Measurements from ENCODE around the gene DLGAP1.
"Not testable (repeated sequence)": the region's sequence is repeated elsewhere in the genome, so short reads cannot be mapped to it uniquely, and the experiment has no call there.

The DLGAP1 gene

GRCh38 chr18:4385876-4386275, 69.2 kb downstream of the DLGAP1 start:
- DNase-seq (ENCODE audit: low read depth): no peak

GRCh38 chr18:4384932-4385331, 70.2 kb downstream of the DLGAP1 start:
- DNase-seq (ENCODE audit: low read depth): no peak

GRCh38 chr18:4374564-4374963, 80.5 kb downstream of the DLGAP1 start:
- no peak for DNase-seq (ENCODE audit: low read depth)

GRCh38 chr18:4369705-4370104, 85.4 kb downstream of the DLGAP1 start:
- no peak for DNase-seq (ENCODE audit: low read depth)

DNA sequence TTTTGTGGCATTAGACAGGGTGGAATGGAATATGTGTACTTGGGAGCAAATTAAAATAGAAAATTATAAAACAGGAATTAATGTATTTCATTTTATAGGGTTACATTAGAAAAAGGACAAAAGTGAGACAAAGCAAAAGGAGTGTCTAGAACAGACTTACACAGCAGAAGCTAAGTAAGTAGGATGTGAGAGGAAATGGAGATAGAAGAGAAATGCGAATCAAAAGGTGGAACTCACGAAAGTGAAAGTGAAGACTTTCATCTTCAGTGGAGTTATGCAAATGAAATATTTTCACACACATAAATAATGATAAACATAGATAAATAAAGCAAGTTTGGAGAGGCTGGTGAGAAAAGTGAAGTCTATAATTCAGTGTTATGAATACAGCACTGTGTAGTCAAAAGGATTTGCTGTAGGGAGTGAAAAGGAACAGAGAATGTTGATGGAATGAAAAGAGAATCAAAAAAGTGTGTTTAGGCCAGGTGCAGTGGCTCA, 94.8 kb downstream of the DLGAP1 start:
- no peak for DNase-seq (ENCODE audit: low read depth)

DNA sequence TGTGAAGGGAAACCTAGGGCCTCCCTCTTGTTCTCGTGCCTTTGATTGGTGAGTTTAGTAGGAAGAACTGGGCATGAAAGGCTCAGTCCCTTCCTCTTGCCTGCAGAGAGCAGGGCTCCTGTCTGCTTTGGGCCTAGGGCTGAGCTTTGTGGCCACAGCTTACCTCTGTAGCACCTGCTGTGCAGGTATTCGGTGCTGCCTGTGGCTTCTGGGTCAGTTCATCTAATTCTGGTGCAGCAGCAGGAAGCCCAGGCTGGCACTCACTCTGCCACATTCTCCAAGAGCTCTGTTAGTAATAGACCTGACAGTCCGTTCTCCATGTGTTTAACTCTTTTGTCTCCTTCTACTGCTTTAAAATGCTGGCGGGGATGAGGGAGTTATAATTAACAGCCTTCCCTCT, 96.5 kb downstream of the DLGAP1 start:
- DNase-seq (ENCODE audit: low read depth): no peak

- DNase-seq (ENCODE audit: low read depth): no peak
These were observed 97.5 kb downstream of the DLGAP1 start for GRCh38 chr18:4357579-4357978.

DNA sequence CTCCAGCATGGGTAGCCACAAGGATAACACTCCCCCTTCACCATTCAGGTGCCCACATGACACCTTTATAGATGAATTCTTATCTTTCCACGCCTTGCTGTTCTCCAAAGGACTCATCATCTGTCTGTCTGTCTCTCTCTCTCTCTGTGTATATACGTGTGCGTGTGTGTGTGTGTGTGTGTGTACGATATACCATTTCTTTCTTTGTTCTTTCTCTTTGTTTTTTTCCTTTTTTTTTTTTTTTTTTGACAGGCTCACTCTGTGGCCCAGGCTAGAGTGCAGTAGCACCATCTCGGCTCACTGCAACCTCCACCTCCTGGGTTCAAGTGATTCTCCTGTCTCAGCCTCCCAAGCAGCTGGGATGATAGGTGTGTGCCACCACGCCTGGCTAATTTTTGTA, 98.2 kb downstream of the DLGAP1 start:
- no peak for DNase-seq (ENCODE audit: low read depth)

DNA sequence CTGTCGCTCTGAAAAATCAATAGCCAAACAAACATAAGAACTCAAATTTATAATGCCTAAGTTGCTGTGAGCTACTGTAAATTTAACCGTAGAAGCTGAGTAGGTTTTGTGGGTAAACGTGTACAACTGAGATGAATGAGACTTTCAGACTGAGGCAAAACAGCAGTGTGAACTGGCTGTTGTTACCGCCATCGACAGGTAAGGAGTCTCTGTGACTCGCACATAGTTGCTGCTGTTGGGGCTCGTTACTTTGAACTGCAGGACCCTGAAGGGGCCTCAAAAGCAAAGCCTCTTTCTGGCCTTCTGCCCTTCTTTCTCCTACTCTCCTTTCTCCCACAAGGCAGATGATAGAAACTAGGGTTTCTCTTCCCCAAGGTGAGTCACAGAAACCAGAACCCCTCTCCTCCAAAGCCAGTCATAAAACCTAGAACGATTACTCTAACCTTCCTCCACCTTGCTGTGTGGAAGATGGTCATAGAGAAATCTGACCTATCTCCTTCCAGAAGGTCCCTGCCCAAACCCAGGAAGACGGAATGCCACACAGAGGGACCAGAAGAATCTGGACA, 101.2 kb downstream of the DLGAP1 start:
- DNase-seq (ENCODE audit: low read depth): no peak

DNA sequence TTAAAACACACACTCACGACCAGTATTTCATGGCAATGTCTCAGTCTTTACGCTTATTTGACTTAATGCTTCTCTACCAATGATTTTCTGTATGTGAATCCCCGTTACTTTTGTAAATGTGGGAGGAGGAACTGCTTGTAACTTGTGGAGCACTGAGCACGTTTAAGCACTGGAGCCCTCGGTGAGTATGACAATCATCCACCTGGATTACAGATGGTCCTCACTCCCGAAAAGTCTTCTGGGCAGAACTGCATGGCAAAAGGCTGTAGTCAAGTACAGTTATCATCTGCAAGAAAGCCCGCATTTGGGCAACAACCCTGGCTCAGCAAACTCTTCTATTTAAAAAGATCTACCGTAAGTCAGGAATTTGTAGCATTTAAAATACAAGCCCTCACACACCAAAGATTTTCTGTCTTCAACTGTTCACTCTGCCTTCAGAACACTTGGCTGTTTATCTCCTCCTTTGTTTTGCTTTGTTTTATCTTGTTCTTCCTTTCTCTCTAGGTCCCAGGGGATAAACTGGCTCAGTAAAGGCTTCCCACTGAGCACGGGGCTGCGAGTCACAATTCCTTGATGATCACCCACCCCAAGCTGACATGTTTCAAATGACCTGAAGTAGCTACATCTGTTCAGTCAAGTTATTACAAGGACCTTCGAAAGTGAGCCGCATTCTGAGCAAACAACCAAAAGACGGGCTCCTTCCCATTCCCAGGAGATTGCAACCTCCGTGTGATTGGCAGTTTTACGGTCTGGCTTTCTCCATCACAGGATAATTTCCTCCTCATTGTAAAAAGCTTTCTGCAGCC, 102.2 kb downstream of the DLGAP1 start:
- no peak for DNase-seq (ENCODE audit: low read depth)

DNA sequence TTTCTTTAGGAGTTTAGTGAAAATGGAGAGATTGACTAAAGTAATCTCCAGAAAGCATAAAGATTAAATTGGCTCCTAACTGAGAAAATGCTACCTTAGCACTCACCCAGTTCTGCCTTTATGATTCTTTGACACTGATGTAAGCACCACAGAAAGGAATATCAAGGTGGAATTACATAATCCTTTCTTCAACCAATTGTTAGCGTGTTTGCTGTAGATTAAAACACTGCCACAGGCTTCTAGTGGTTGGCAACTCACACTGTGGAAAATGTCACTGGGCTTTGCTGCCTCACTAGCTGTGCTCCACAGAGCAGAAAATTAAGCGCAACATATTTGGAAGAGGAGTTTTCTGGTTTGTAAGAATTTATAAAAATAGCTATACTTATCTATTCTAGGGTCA, 104.1 kb downstream of the DLGAP1 start:
- DNase-seq (ENCODE audit: low read depth): no peak

DNA sequence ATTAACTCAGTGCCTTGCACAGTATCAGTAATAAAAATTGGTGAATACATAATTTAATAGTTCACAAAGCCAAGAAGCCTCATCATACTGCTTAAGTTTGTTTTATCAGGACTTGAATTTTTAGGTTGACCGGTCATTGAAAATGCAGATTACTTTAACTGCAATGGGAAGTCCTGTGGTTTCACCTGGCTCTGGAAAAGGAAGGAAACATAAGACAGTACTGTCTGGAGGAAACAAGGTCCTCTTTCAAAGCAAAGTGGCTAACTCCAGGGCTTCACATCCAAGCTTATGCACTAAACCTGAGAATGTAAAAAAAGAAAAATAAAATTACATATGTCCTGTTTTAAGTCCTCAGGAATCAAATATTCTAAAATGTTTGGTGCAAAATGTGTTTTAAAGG, 119.7 kb downstream of the DLGAP1 start:
- DNase-seq (ENCODE audit: low read depth): no peak

DNA sequence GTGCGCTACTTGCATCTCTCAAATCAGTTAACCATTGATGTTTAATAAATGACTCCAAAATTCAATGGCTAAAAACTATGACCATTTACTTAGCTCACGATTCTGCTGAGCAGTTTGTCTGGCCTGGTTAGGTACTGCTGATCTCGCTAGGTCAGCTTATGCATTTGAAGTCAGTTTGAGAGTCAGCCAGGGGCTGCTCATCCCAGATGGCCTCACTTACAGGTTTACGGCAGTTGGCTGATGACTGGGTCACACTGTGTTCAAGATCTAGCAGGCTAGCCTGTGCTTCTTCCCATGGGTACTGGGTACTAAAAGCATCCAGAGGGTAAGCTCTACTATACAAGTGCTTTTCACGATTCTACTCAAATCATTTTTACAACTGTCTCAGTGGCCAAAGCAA, 122.1 kb downstream of the DLGAP1 start:
- DNase-seq (ENCODE audit: low read depth): no peak

DNA sequence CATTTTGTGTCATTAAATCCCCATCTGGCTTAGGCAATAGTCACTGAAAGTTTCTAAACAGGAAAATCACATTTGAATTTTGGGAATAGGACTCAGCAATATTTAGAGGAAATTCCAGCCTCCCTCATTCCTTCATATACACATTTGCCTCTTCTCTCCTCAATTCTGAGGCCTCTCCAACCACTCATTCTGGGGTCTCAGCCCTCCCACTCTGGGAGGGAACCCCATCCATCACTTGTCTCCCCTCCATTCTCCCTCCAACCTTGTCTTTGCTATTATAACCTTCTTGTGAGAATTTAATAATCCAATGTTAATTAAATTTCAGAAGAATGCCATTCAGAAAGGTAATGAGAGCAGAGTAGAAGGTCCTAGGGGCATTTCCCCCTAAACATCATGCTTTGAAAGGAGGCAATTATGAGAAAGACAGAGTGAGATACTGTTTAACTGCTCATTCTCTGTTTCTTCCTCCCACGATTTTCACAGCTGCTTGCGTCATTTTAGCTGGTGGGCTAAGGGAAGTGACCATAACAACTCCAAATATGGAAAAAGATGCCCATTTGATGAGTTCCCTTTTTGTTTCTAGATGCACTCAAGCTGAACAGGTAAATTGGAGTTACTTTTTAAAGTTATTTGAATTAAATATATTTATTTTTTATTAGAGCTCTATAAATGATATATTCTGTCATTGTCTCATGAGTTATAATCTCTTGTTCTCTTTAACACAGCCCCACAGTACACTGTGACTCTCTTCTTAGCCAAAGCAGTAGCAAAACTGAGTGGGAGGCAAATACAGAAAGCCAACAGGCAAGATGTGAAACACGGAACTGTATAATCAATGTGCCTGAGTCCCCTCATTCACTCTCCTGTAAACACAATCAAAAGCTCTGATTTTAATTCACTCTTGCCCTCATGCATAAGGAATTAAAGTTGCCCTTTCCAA, 135.1 kb downstream of the DLGAP1 start:
- DNase-seq (ENCODE audit: low read depth): no peak

- no peak for DNase-seq (ENCODE audit: low read depth)
These were observed 136.8 kb downstream of the DLGAP1 start for GRCh38 chr18:4318311-4318710.

DNA sequence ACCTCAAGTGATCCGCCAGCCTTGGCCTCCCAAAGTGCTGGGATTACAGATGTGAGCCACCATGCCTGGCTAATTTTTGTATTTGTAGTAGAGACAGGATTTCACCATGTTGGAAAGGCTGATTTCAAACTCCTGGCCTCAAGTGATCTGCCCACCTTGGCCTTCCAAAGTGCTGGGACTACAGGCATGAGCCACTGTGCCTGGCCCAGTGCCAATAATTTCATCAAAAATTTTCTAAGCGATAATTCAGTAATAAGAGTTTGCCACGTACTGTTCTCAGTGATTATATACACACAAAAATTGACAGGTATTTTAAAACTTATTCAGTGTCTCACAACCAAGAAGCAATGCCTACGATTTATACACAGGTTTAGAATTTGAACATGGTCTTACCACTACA, 143.2 kb downstream of the DLGAP1 start:
- not testable (repeated sequence) for DNase-seq (ENCODE audit: low read depth)

GRCh38 chr18:4311136-4311535, 144.0 kb downstream of the DLGAP1 start:
- no peak for DNase-seq (ENCODE audit: low read depth)

DNA sequence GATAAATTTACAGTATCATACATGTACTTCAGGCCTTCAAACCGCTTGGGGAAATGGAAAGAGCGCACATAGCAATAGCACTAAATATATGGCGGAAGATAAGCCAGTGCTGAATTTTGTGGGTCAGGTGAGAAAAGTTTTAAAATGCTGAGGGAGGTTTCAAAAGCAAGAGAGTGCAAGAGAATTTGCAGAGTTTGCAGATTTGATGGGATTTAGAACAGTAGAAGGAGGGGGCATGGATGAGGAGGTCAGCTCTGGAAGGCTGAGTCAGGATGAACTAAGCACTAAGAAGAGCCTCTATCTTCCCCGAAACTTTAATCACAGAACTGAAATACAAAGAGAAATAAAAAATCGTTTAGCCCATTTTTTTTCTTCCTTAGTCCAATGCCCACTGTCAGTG, 145.9 kb downstream of the DLGAP1 start:
- DNase-seq (ENCODE audit: low read depth): no peak

DNA sequence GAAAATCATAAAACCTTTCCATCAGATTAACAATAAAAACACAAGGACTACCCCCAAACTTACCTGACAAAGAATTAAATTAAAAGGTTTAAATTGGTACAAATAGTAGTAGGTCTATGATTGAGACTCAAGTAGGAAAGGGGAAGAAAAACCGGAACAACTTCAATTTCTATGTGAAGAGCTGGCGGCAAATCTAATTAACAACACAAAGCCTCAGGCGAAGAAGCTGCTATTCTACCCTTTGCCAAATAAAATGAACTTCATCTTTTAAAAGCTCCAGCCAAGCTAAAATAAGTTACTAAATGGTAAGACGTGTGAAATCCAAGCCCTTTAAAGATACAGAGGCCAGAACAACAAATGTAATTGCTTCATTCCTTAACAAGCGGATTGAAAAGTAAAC, 146.5 kb downstream of the DLGAP1 start:
- DNase-seq (ENCODE audit: low read depth): no peak

GRCh38 chr18:4299395-4299794, 155.7 kb downstream of the DLGAP1 start:
- no peak for DNase-seq (ENCODE audit: low read depth)

- DNase-seq (ENCODE audit: low read depth): no peak
These were observed 161.8 kb downstream of the DLGAP1 start for GRCh38 chr18:4293337-4293736.

GRCh38 chr18:4292696-4293095, 162.4 kb downstream of the DLGAP1 start:
- DNase-seq (ENCODE audit: low read depth): no peak

GRCh38 chr18:4287340-4287739, 167.8 kb downstream of the DLGAP1 start:
- not testable (repeated sequence) for DNase-seq (ENCODE audit: low read depth)

Measured in activated T-cell treated with anti-CD3 and anti-CD28 coated beads for 1 hour (primary cell).